H9 (cell line): ENCODE results near the gene HSD11B1L. TPM values are rescaled to one million over a fixed set of nuclear protein-coding genes. Genes with fewer than 3 reads are reported as not detected.

Experiments used
- DNase-seq: peaks from one replicate; pipeline ENCODE4 v3.0.0-alpha.2; 2017
- H2AFZ ChIP-seq: one replicate; pipeline ENCODE4 v1.6.1; 2013; ENCODE audit warnings: mild to moderate bottlenecking, low read length, control low read depth, moderate library complexity
- H2AK5ac ChIP-seq: 2 replicates; pipeline ENCODE4 v1.6.1; 2013; ENCODE audit warnings: low read length, control low read depth, mixed read lengths; ENCODE audit not compliant: insufficient read length
- H2BK120ac ChIP-seq: one replicate; pipeline ENCODE4 v1.6.1; 2013; ENCODE audit warnings: low read depth, mild to moderate bottlenecking, low read length, control low read depth, inconsistent platforms; ENCODE audit not compliant: poor library complexity, severe bottlenecking
- H2BK12ac ChIP-seq: 2 replicates; pipeline ENCODE4 v1.6.1; 2013; ENCODE audit warnings: low read length, control low read depth, mixed read lengths, low read depth; ENCODE audit not compliant: insufficient read length
- H2BK15ac ChIP-seq: 2 replicates; pipeline ENCODE4 v1.6.1; 2013; ENCODE audit warnings: low read depth, low read length, control low read depth
- H2BK20ac ChIP-seq: one replicate; pipeline ENCODE4 v1.6.1; 2013; ENCODE audit warnings: low read depth, mild to moderate bottlenecking, low read length, control low read depth, inconsistent platforms; ENCODE audit not compliant: poor library complexity, severe bottlenecking
- H2BK5ac ChIP-seq: 2 replicates; pipeline ENCODE4 v1.6.1; 2013; ENCODE audit warnings: low read length, control low read depth, mixed read lengths; ENCODE audit not compliant: insufficient read length
- H3K14ac ChIP-seq: 2 replicates; pipeline ENCODE4 v1.6.1; 2013; ENCODE audit warnings: low read length, control low read depth; ENCODE audit not compliant: insufficient read depth
- H3K18ac ChIP-seq: 2 replicates; pipeline ENCODE4 v1.6.1; 2013; ENCODE audit warnings: low read depth, mild to moderate bottlenecking, mixed read lengths, low read length, control low read depth; ENCODE audit not compliant: insufficient read length
- H3K23ac ChIP-seq: 2 replicates; pipeline ENCODE4 v1.6.1; 2013; ENCODE audit warnings: low read length, control low read depth, mixed read lengths, low read depth; ENCODE audit not compliant: insufficient read length
- H3K23me2 ChIP-seq: 2 replicates; pipeline ENCODE4 v1.6.1; 2013; ENCODE audit warnings: low read depth, mild to moderate bottlenecking, mixed read lengths, low read length, control low read depth; ENCODE audit not compliant: insufficient read length, poor library complexity, severe bottlenecking
- H3K27ac ChIP-seq: 2 replicates; pipeline ENCODE4 v1.5.1; 2013; ENCODE audit warnings: low read length, control low read depth, mixed read lengths, low read depth; ENCODE audit not compliant: insufficient read length
- H3K27me3 ChIP-seq: 2 replicates; pipeline ENCODE4 v1.6.1; 2013; ENCODE audit warnings: low read length, control low read depth, inconsistent platforms; ENCODE audit not compliant: insufficient read depth
- H3K4ac ChIP-seq: 2 replicates; pipeline ENCODE4 v1.6.1; 2013; ENCODE audit warnings: low read depth, mild to moderate bottlenecking, control low read depth, inconsistent platforms, low read length, moderate library complexity
- H3K4me1 ChIP-seq: 2 replicates; pipeline ENCODE4 v1.6.1; 2013; ENCODE audit warnings: low read length, control low read depth, inconsistent platforms; ENCODE audit not compliant: insufficient read depth
- H3K4me2 ChIP-seq: 2 replicates; pipeline ENCODE4 v1.6.1; 2013; ENCODE audit warnings: low read length, control low read depth, mixed read lengths; ENCODE audit not compliant: insufficient read length, insufficient read depth
- H3K56ac ChIP-seq: 2 replicates; pipeline ENCODE4 v1.6.1; 2013; ENCODE audit warnings: low read depth, mild to moderate bottlenecking, mixed read lengths, low read length, control low read depth; ENCODE audit not compliant: insufficient read length
- H3K79me1 ChIP-seq: 2 replicates; pipeline ENCODE4 v1.6.1; 2013; ENCODE audit warnings: low read depth, mild to moderate bottlenecking, moderate library complexity, low read length, control low read depth, inconsistent platforms; ENCODE audit not compliant: insufficient read depth, poor library complexity, severe bottlenecking
- H3K79me2 ChIP-seq: 2 replicates; pipeline ENCODE4 v1.6.1; 2013; ENCODE audit warnings: low read length, control low read depth, inconsistent platforms; ENCODE audit not compliant: insufficient read depth
- H3K9ac ChIP-seq: 2 replicates; pipeline ENCODE4 v1.6.1; 2013; ENCODE audit warnings: low read length, control low read depth, mixed read lengths; ENCODE audit not compliant: insufficient read length; ENCODE audit errors: extremely low read depth
- H3K9me3 ChIP-seq: one replicate; pipeline ENCODE4 v1.6.1; 2013; ENCODE audit warnings: low read depth, low read length, inconsistent platforms; ENCODE audit not compliant: control insufficient read depth
- H3T11ph ChIP-seq: one replicate; pipeline ENCODE4 v1.6.1; 2013; ENCODE audit warnings: mild to moderate bottlenecking, low read length, control low read depth, inconsistent platforms
- H4K20me1 ChIP-seq: one replicate; pipeline ENCODE4 v1.6.1; 2013; ENCODE audit not compliant: control insufficient read depth, insufficient read length, insufficient read depth
- H4K5ac ChIP-seq: 2 replicates; pipeline ENCODE4 v1.6.1; 2013; ENCODE audit warnings: low read depth, mild to moderate bottlenecking, mixed read lengths, low read length, control low read depth; ENCODE audit not compliant: insufficient read length
- H4K8ac ChIP-seq: replicated peaks from 2 replicates; pipeline ENCODE4 v1.6.1; 2013; ENCODE audit warnings: low read length, control low read depth, mixed read lengths, low read depth; ENCODE audit not compliant: insufficient read length
- H4K91ac ChIP-seq: 2 replicates; pipeline ENCODE4 v1.6.1; 2013; ENCODE audit warnings: low read depth, mild to moderate bottlenecking, moderate library complexity, mixed read lengths, low read length, control low read depth; ENCODE audit not compliant: insufficient read length
- H3K27ac Mint-ChIP-seq, 3 experiments: 2 replicates in 2 of 3; 3 replicates in 1 of 3; pipeline ENCODE4 v1.8.0; 2020 to 2021; ENCODE audit warnings: mixed read lengths in 3 of 3, mild to moderate bottlenecking in 1 of 3, moderate library complexity in 1 of 3
- H3K27me3 Mint-ChIP-seq: 2 replicates; pipeline ENCODE4 v1.8.0; 2021; ENCODE audit warnings: low read depth, mild to moderate bottlenecking, moderate library complexity, mixed read lengths
- H3K36me3 Mint-ChIP-seq, 3 experiments: 2 replicates in 2 of 3; 3 replicates in 1 of 3; pipeline ENCODE4 v1.8.0; 2020 to 2021; ENCODE audit warnings: low read depth in 3 of 3, mixed read lengths in 3 of 3; ENCODE audit not compliant: insufficient read depth in 1 of 3
- H3K4me1 Mint-ChIP-seq, 2 experiments: 2 replicates each; pipeline ENCODE4 v1.8.0; 2020; ENCODE audit warnings: mixed read lengths in 2 of 2
- H3K4me3 Mint-ChIP-seq, 2 experiments: 2 replicates in 1 of 2; 3 replicates in 1 of 2; pipeline ENCODE4 v1.8.0; 2020 to 2021; ENCODE audit warnings: mild to moderate bottlenecking in 2 of 2, mixed read lengths in 2 of 2, moderate library complexity in 1 of 2
- H3K9me3 Mint-ChIP-seq, 2 experiments: 2 replicates in 1 of 2; 3 replicates in 1 of 2; pipeline ENCODE4 v1.8.0; 2020; ENCODE audit warnings: mild to moderate bottlenecking in 2 of 2, mixed read lengths in 2 of 2, moderate library complexity in 1 of 2
- CTCF ChIP-seq: fragments of 200-600 bp; sonication (generic); conservative IDR thresholded peaks from 3 replicates; pipeline ENCODE4 v1.8.0; 2021; ENCODE audit warnings: antibody characterized with exemption, mild to moderate bottlenecking
- WGBS: extraction: QIAGEN DNeasy Blood & Tissue Kit; methylation state at CpG from one replicate; pipeline ENCODE4 v1.1.7; 2013; ENCODE audit warnings: missing lambda C conversion rate, low lambda C conversion rate, mixed read lengths; ENCODE audit not compliant: insufficient read length; ENCODE audit errors: extremely low coverage; 5-methylcytosine and 5-hydroxymethylcytosine counted together
- total RNA-seq: library from RNA; stranded (reverse); gene quantifications from 2 replicates; pipeline ENCODE4 v1.2.1, GENCODE V29; 2021

The HSD11B1L gene
- total RNA-seq, 1 experiment from 2014 or later: 9.3 TPM

GRCh38 chr19:5719961-5720790, 39.3 kb downstream of the HSD11B1L start, which contains the start of the genes CATSPERD and LONP1:
TSS of gene CATSPERD (plus strand) at chr19:5720637. CDS start at chr19:5720738, 101 bp downstream.
TSS of gene LONP1 (minus strand) at chr19:5720146. CDS start at chr19:5720132, 14 bp downstream.
- Histone ChIP-seq H3K27ac (peak within 1 kb of the TSS; percentile 75), H3K14ac (peak within 1 kb of the TSS; percentile 92), H3K23ac (no peak within 1 kb of the TSS), H3K4me1 (no peaks in the 10 kb centered on the region), H4K5ac (peak within 1 kb of the TSS; percentile 14), H2AK5ac (no peak within 1 kb of the TSS), H3T11ph (no peak within 1 kb of the TSS), H3K18ac (peak within 1 kb of the TSS; percentile 95), H2BK120ac (peak within 1 kb of the TSS; percentile 74), H4K20me1 (no peaks in the 10 kb centered on the region), H3K9me3 (no peaks in the 10 kb centered on the region), H2AFZ (no peak within 1 kb of the TSS), H3K4ac (peak within 1 kb of the TSS; percentile 16; the same call in 1 of the 2 replicates), H2BK15ac (no peak within 1 kb of the TSS), H2BK20ac (no peak within 1 kb of the TSS), H3K4me2 (peak within 1 kb of the TSS; percentile 90), H2BK5ac (peak within 1 kb of the TSS; percentile 47), H3K79me2 (peaks cover 31% of the 10 kb centered on the region), H3K23me2 (peaks cover 9% of the 10 kb centered on the region), H4K8ac (no peak within 1 kb of the TSS), H3K27me3 (no peaks in the 10 kb centered on the region), H3K79me1 (peaks cover 4% of the 10 kb centered on the region), H4K91ac (no peak within 1 kb of the TSS), H2BK12ac (no peak within 1 kb of the TSS), H3K9ac (peak within 1 kb of the TSS; percentile 90), H3K56ac (no peak within 1 kb of the TSS)
- H3K27me3 Mint-ChIP-seq: peaks cover 4% of the 10 kb centered on the region
- DNase-seq: peak; percentile 98
- H3K4me3 Mint-ChIP-seq: peak within 1 kb of the TSS; percentile 91 to 98
- no CpG with 5 or more reads among the region's 90 CpGs for WGBS
- peak; percentile 78 for TF ChIP-seq CTCF
- peaks cover 13 to 25% (median 15%) of the 10 kb centered on the region in 3 experiments for H3K36me3 Mint-ChIP-seq
- peak within 1 kb of the TSS; percentile 94 to 97 (median 97) for H3K27ac Mint-ChIP-seq
- H3K4me1 Mint-ChIP-seq: peaks cover 16 to 18% of the 10 kb centered on the region in 2 experiments
- no peaks in the 10 kb centered on the region; a peak in 2 of 5 replicates for H3K9me3 Mint-ChIP-seq
